ENCODE data around the gene ARHGAP8.
"Not testable (repeated sequence)": the region's sequence is repeated elsewhere in the genome, so short reads cannot be mapped to it uniquely, and the experiment has no call there.

The ARHGAP8 gene

DNA sequence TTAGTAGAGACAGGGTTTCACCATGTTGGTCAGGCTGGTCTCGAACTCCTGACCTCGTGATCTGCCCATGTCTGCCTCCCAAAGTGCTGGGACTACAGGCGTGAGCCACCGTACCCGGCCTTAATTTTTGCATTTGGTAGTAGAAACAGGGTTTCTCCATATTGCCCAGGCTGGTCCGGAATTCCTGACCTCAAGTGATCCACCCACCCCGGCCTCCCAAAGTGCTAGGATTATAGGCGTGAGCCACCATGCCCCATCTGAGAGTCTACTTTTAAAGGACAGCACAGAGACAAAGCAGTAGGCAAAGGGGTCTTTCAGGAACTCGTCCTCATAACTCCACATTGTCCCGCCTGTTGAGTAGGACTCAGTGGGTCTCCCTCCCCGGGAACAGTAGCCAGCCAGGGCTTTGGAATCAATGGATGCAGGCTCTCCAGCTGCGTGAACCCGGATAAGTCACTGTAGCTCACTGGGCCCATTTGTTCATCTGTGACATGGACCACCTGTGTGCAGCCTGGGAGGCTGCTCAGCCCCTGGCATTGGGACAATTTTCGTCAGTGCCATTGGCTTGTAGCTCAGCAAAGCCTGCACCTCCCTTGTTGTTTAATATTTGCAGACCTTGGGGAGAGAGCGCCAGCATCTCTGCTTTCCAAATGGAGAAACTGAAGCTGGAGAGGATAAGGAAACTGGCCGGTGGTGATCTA lies 86.1 kb downstream of the ARHGAP8 start:
- DNase-seq, result no peak

DNA sequence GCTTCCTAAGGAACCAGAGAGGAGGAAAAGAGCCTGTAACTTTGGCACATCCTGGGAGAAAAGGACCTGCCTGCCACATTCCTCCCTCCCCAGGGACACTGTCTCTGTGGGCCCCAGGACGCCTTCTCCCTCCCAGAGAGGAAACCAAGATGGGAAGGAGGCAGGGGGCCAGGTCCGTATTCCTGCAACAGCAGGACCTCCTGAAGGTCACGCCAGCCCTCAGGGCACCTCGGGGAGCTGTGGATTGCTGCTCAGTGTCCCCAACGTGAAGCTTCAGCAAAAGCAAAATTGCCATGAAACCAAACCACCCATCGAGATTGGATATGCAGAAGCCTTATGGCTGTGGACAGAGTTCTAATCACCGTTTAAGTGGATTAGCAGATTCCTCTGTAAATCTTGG lies 86.7 kb downstream of the ARHGAP8 start:
- no peak for DNase-seq

- DNase-seq, result no peak
Measured at GRCh38 chr22:44839721-44840120, 87.3 kb downstream of the ARHGAP8 start.

- no peak for DNase-seq
Measured at GRCh38 chr22:44840611-44841322, 88.4 kb downstream of the ARHGAP8 start.

GRCh38 chr22:44842417-44842816 lies 90.0 kb downstream of the ARHGAP8 start:
- DNase-seq, result no peak

DNA sequence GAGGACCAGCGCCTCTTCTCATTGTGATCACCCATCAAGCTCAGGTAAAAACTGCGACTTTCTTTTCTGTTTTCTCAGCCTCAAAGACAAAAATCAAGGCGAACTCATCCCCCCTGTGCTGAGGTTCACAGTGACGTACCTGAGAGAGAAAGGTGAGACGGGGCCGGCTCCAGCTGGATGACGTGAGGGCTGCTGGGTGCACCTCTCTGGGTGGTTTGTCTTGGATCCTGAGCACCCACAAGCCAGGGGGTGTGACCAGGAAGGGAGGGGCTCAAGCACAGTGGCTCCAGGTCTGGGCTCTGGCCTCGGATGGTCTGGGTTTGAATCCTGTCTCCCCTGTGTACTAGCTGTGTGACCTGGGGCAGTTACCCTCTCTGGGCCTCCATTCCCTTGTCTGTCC lies 92.8 kb downstream of the ARHGAP8 start:
- no peak for DNase-seq

GRCh38 chr22:44845796-44846720 lies 93.7 kb downstream of the ARHGAP8 start:
- DNase-seq, result no peak

DNA sequence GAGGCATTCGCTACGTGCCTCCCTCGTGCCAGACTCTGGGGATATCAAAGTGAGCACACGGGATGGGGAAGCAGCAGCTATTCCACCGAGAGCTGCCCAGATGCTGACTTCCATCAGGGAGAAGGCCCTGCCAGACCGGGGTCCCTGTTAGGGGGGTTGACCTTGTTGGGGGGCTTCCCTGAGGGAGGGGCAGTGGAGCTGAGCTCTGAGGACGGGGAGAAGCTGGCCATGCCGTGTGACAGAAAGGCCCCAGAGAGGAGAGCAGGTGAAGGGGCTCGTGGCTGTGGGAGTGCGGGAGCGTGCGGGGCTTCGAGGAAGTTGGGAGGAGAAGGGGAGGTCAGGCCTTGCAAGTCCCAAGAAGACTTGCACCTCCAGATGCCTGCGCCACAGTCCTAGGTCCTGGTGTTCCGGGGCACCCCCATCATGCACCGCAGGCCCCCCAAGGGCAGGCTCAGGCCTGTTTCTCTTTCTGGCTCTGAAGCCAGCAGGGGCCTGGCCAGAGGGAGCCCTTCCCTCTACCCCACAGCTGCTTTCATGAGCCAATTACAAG lies 94.4 kb downstream of the ARHGAP8 start:
- no peak for DNase-seq

DNA sequence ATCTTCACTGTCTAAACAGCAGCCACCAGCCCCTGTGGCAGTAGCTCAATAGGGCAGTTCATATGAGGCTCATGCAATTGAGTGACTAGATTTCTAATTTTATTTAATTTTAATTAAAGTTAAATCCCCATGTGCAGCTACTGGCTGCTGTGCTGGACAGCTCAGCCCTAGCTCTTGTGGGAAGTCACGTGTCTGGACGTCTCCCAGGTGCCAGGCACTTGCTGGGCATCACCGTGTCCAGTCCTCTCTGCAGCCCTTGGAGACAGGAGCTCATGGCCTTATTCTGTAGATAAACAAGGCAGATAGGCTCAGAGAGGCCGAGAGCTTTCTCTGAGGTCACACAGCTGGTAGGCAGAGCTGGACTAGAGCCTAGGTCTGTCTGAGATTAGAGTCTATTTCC lies 95.0 kb downstream of the ARHGAP8 start:
- no peak for DNase-seq

DNA sequence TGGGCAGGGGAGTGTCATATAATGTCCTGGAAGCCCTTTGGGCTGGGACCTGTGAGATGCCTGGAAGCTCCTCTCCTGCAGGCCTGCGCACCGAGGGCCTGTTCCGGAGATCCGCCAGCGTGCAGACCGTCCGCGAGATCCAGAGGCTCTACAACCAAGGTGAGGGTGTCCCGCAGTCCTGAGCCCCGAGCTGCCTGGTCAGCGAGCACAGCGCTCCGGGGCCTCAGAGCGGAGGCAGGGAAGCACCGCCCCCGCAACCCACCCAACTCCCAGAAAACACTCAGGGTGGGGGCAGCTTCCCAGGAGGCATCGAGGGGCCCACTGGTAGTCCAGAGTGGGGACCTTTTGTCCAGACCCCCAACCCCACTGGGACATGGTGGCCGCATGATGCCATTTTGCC lies 95.5 kb downstream of the ARHGAP8 start:
- DNase-seq, result no peak

GRCh38 chr22:44848296-44848741 lies 95.9 kb downstream of the ARHGAP8 start:
- DNase-seq, result no peak

DNA sequence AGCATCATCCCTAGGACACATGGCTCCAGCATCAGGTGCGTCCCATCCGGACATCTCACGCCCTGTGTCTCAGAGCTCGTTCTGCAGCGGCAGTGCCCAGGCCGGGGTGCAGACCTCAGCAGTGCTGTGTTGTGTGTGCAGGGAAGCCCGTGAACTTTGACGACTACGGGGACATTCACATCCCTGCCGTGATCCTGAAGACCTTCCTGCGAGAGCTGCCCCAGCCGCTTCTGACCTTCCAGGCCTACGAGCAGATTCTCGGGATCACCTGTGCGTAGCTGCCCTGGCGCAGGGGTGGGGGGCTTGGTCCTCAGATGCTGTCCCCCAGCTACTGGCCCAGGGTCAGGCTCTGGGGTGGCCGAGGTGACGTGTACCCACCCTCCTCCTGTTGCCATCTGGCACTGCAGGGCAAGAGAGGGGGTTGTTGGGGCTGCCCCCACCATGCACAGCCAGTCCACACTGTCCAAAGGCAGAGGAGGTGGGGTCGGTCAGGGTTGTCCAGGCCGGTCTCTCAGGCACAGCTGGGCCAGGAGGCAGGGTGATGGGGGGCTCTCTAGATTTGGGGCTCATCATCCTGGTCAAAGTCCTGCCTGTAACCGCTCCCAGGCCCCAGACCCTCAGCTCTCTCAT lies 96.5 kb downstream of the ARHGAP8 start:
- DNase-seq, result no peak

- DNase-seq, result no peak
Measured at GRCh38 chr22:44850946-44851345, 98.6 kb downstream of the ARHGAP8 start.

GRCh38 chr22:44854641-44855040 lies 102.3 kb downstream of the ARHGAP8 start:
- not testable (repeated sequence) for DNase-seq

DNA sequence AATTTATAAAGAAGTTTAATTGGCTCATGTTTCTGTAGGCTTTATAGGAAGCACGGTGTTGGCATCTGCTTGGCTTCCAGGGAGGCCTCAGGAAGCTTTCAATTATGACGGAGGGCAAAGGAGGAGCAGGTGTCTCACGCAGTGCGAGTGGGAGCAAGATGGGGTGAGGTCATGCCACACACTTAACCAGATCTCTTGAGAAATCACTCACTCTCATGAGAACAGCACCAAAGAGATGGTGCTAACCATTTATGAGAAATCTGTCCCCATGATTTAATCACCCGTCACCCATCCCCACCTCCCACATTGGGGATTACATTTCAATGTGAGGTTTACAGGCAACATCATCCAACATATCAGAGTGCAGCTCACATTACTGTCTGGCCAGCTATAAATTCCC lies 103.5 kb downstream of the ARHGAP8 start:
- DNase-seq, result no peak

- DNase-seq, result not testable (repeated sequence)
Measured at GRCh38 chr22:44858819-44859218, 106.4 kb downstream of the ARHGAP8 start.

GRCh38 chr22:44859641-44860040 lies 107.3 kb downstream of the ARHGAP8 start:
- no peak for DNase-seq

GRCh38 chr22:44860311-44860710 lies 107.9 kb downstream of the ARHGAP8 start:
- no peak for DNase-seq

DNA sequence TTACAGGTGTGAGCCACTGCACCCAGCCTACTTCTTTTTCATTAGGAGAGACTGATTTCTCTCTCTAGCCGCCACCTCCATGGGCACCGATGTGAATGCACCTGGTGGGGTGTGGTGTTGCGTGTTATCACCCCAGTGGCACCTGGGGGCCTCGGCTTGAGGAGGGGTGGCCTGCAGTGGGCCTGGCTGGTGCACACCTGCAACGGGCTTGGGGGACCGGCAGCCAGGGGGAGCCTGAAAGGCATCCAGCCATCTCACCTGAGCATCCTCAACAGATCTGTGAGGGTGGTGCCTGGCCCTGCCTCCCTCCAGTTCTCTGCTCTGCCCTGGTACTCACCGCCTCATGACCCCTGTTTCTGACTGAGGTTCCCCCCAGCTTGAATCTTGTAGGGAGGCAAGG lies 108.9 kb downstream of the ARHGAP8 start:
- DNase-seq, result no peak

DNA sequence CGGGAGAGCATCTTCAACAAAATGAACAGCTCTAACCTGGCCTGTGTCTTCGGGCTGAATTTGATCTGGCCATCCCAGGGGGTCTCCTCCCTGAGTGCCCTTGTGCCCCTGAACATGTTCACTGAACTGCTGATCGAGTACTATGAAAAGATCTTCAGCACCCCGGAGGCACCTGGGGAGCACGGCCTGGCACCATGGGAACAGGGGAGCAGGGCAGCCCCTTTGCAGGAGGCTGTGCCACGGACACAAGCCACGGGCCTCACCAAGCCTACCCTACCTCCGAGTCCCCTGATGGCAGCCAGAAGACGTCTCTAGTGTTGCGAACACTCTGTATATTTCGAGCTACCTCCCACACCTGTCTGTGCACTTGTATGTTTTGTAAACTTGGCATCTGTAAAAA lies 109.9 kb downstream of the ARHGAP8 start:
- no peak for DNase-seq

GRCh38 chr22:44862981-44863860 lies 110.8 kb downstream of the ARHGAP8 start:
- no peak for DNase-seq

Measured in NCI-H187 treated with DMSO at 0.1 percent for 48 hours (cell line).